Middle frontal gyrus (tissue), 1 donor: ENCODE results near the gene FBXL16.
A peak's percentile ranks its signal among the peaks of the same experiment; 100 is the strongest.
"Not testable (repeated sequence)": the region's sequence is repeated elsewhere in the genome, so short reads cannot be mapped to it uniquely, and the experiment has no call there.

Source experiments
- DNase-seq: peaks from one replicate; pipeline ENCODE4 v3.0.0-alpha.2; 2015; ENCODE audit warnings: low spot score; ENCODE audit errors: extremely low spot score

Gene FBXL16

GRCh38 chr16:723695-724094, 18.1 kb upstream of the FBXL16 start:
- no peak for DNase-seq

GRCh38 chr16:722835-723633, 17.4 kb upstream of the FBXL16 start:
- DNase-seq = no peak

- no peak for DNase-seq
Observed at GRCh38 chr16:721765-722540, 16.4 kb upstream of the FBXL16 start.

- DNase-seq = peak; percentile 79
Observed at GRCh38 chr16:720990-721764, 15.6 kb upstream of the FBXL16 start, which contains the start of gene ANTKMT. ANTKMT (plus strand) TSS chr16:721146; CDS start chr16:721275, 129 bp downstream.

GRCh38 chr16:720447-720989, 14.9 kb upstream of the FBXL16 start:
- DNase-seq = no peak

- no peak for DNase-seq
Observed at GRCh38 chr16:719815-720446, 14.3 kb upstream of the FBXL16 start.

- no peak for DNase-seq
Observed at GRCh38 chr16:718922-719321, 13.3 kb upstream of the FBXL16 start.

- no peak for DNase-seq
Observed at GRCh38 chr16:718389-718788, 12.8 kb upstream of the FBXL16 start.

GRCh38 chr16:717450-718245, 12.0 kb upstream of the FBXL16 start:
- no peak for DNase-seq

- no peak for DNase-seq
Observed at GRCh38 chr16:716768-717325, 11.2 kb upstream of the FBXL16 start.

GRCh38 chr16:716200-716568, 10.6 kb upstream of the FBXL16 start:
- peak; percentile 66 for DNase-seq

- no peak for DNase-seq
Observed at GRCh38 chr16:715477-716199, 10.0 kb upstream of the FBXL16 start.

GRCh38 chr16:714558-715476, 9.2 kb upstream of the FBXL16 start, which contains the start of gene METRN:
METRN (plus strand) TSS chr16:715118; CDS start chr16:715290, 172 bp downstream.
- DNase-seq = peak; percentile 80

- no peak for DNase-seq
Observed at GRCh38 chr16:714079-714478, 8.5 kb upstream of the FBXL16 start.

- not testable (repeated sequence) for DNase-seq
Observed at GRCh38 chr16:712740-713250, 7.2 kb upstream of the FBXL16 start.

GRCh38 chr16:711548-712320, 6.1 kb upstream of the FBXL16 start:
- DNase-seq = no peak

- DNase-seq = no peak
Observed at GRCh38 chr16:711084-711483, 5.5 kb upstream of the FBXL16 start.
